CD14-positive monocyte (primary cell): Measurements from ENCODE around the gene NRSN1. TPM values are rescaled to one million over a fixed set of nuclear protein-coding genes. Genes with fewer than 3 reads are reported as not detected.

ENCODE experiments used
- DNase-seq, 3 donors: peaks; one replicate each; pipeline ENCODE4 v3.0.0-alpha.2; 2011 to 2022
- H2AFZ ChIP-seq: 2 replicates; pipeline ENCODE4 v1.6.0; 2012; ENCODE audit warnings: mild to moderate bottlenecking, low read depth, low read length, inconsistent platforms; ENCODE audit not compliant: insufficient read depth, poor library complexity, severe bottlenecking
- H3K27ac ChIP-seq, 2 donors: 1 replicate in 1 of 2; 2 replicates in 1 of 2; pipeline ENCODE4 v1.5.1; 2012 to 2013; ENCODE audit warnings: low read length in 2 of 2, control low read depth in 1 of 2, inconsistent platforms in 1 of 2, low read depth in 1 of 2, mild to moderate bottlenecking in 1 of 2
- H3K27me3 ChIP-seq, 2 donors: one replicate each; pipeline versions ENCODE4 v1.6.0 to v1.6.1; 2011 to 2013; ENCODE audit warnings: low read length in 2 of 2; ENCODE audit not compliant: control insufficient read depth in 2 of 2, insufficient read depth in 2 of 2
- H3K36me3 ChIP-seq, 2 donors: replicated peaks in 1 of 2; 1 replicate in 1 of 2; 2 replicates in 1 of 2; pipeline versions ENCODE4 v1.5.1 to v1.6.1; 2012 to 2013; ENCODE audit warnings: low read length in 2 of 2, control low read depth in 1 of 2, inconsistent platforms in 1 of 2, mild to moderate bottlenecking in 1 of 2; ENCODE audit not compliant: insufficient read depth in 2 of 2, control insufficient read depth in 1 of 2
- H3K4me1 ChIP-seq, 2 donors: 1 replicate in 1 of 2; 2 replicates in 1 of 2; pipeline versions ENCODE4 v1.5.1 to v1.6.1; 2012 to 2013; ENCODE audit warnings: low read length in 2 of 2, control low read depth in 1 of 2, inconsistent platforms in 1 of 2, mild to moderate bottlenecking in 1 of 2, moderate library complexity in 1 of 2; ENCODE audit not compliant: insufficient read depth in 2 of 2, control insufficient read depth in 1 of 2
- H3K4me2 ChIP-seq: replicated peaks from 2 replicates; pipeline ENCODE3; 2012; ENCODE audit warnings: low read length, moderate library complexity, mild to moderate bottlenecking; ENCODE audit not compliant: poor library complexity, severe bottlenecking; ENCODE audit errors: extremely low read depth
- H3K4me3 ChIP-seq, 3 experiments: fragments of 200-600 bp in 1 of 3; sonication (generic) in 1 of 3; replicated peaks in 1 of 3; 1 replicate in 2 of 3; 2 replicates in 1 of 3; pipeline ENCODE4 v1.5.1; 2011 to 2013; ENCODE audit warnings: low read length in 3 of 3, mild to moderate bottlenecking in 3 of 3, control low read depth in 2 of 3, low read depth in 2 of 3, inconsistent platforms in 1 of 3, moderate library complexity in 1 of 3
- H3K79me2 ChIP-seq: 2 replicates; pipeline ENCODE4 v1.6.0; 2012; ENCODE audit warnings: mild to moderate bottlenecking, control low read depth, inconsistent platforms, low read length, moderate library complexity; ENCODE audit not compliant: insufficient read depth
- H3K9ac ChIP-seq: 2 replicates; pipeline ENCODE4 v1.6.0; 2017; ENCODE audit warnings: low read length, mild to moderate bottlenecking; ENCODE audit not compliant: insufficient read depth, poor library complexity, severe bottlenecking
- H3K9me3 ChIP-seq, 2 donors: replicated peaks in 1 of 2; 1 replicate in 1 of 2; 2 replicates in 1 of 2; pipeline versions ENCODE4 v1.5.1 to v1.6.1; 2012 to 2013; ENCODE audit warnings: low read length in 2 of 2, control low read depth in 1 of 2; ENCODE audit not compliant: control insufficient read depth in 1 of 2, insufficient read depth in 1 of 2
- H4K20me1 ChIP-seq: 2 replicates; pipeline ENCODE4 v1.6.0; 2012; ENCODE audit warnings: mild to moderate bottlenecking, low read length, control low read depth, moderate library complexity; ENCODE audit not compliant: insufficient read depth
- H3K27ac Mint-ChIP-seq, 7 donors: one replicate each; pipeline ENCODE4 v1.8.0; 2020; ENCODE audit warnings: mild to moderate bottlenecking in 7 of 7, mixed read lengths in 7 of 7, moderate library complexity in 6 of 7, inconsistent platforms in 2 of 7
- H3K27me3 Mint-ChIP-seq, 3 donors: one replicate each; pipeline ENCODE4 v1.8.0; 2021 to 2022; ENCODE audit warnings: low read depth in 3 of 3, mild to moderate bottlenecking in 3 of 3, mixed read lengths in 3 of 3, moderate library complexity in 3 of 3, inconsistent platforms in 1 of 3
- H3K36me3 Mint-ChIP-seq, 2 donors: one replicate each; pipeline ENCODE4 v1.8.0; 2020; ENCODE audit warnings: mixed read lengths in 2 of 2, inconsistent platforms in 1 of 2, mild to moderate bottlenecking in 1 of 2
- H3K4me1 Mint-ChIP-seq: one replicate; pipeline ENCODE4 v1.8.0; 2020; ENCODE audit warnings: mild to moderate bottlenecking, mixed read lengths
- H3K4me3 Mint-ChIP-seq, 2 donors: one replicate each; pipeline ENCODE4 v1.8.0; 2020; ENCODE audit warnings: mild to moderate bottlenecking in 2 of 2, mixed read lengths in 2 of 2, moderate library complexity in 1 of 2
- H3K9me3 Mint-ChIP-seq, 7 donors: one replicate each; pipeline ENCODE4 v1.8.0; 2020 to 2022; ENCODE audit warnings: mixed read lengths in 7 of 7, mild to moderate bottlenecking in 6 of 7, moderate library complexity in 6 of 7, inconsistent platforms in 2 of 7
- CTCF ChIP-seq: fragments of 200-600 bp; IDR thresholded peaks from one replicate; pipeline ENCODE4 v1.8.0; 2022; ENCODE audit warnings: antibody characterized with exemption, mild to moderate bottlenecking
- WGBS: methylation state at CpG from one replicate; pipeline ENCODE4 v1.1.5; 2013; ENCODE audit warnings: missing lambda C conversion rate; ENCODE audit not compliant: insufficient coverage; 5-methylcytosine and 5-hydroxymethylcytosine counted together
- intact Hi-C, 2 donors: fragments of 100-400 bp; cut with micrococcal nuclease; formaldehyde crosslinking; loops; one replicate each; pipeline versions ENCODE4 v1.15.0 to v1.15.1; 2023
- polyA plus RNA-seq, 3 donors: library from polyadenylated mRNA; depleted of rRNA in 1 of 3; unstranded in 2 of 3; stranded (reverse) in 1 of 3; fragments of 300-500 nt in 2 of 3; fragments of >200 nt in 1 of 3; fragmentation: Illumina TruSeq in 2 of 3; gene quantifications; 1 replicate in 2 of 3; 2 replicates in 1 of 3; pipeline ENCODE4 v1.2.3, GENCODE V29; 2012 to 2021

NRSN1 gene
- polyA plus RNA-seq, 3 donors, result not detected

- no peak overlapping the region for H3K27ac Mint-ChIP-seq
- Histone ChIP-seq H3K4me1 (no peaks in the 10 kb centered on the region), H3K79me2 (no peaks in the 10 kb centered on the region), H3K9ac (no peak overlapping the region), H3K27me3 (no peaks in the 10 kb centered on the region), H3K4me2 (no peak overlapping the region), H4K20me1 (no peaks in the 10 kb centered on the region), H3K36me3 (no peaks in the 10 kb centered on the region), H3K27ac (no peak overlapping the region), H3K4me3 (no peak overlapping the region), H2AFZ (no peak overlapping the region), H3K9me3 (no peaks in the 10 kb centered on the region)
- intact Hi-C loops, result no loop called here
- H3K4me1 Mint-ChIP-seq, result no peaks in the 10 kb centered on the region
- no peak for TF ChIP-seq CTCF
- peaks cover 0 to 7% (median 2%) of the 10 kb centered on the region in 7 donors for H3K9me3 Mint-ChIP-seq
- H3K4me3 Mint-ChIP-seq, result no peak overlapping the region
- H3K27me3 Mint-ChIP-seq, result no peaks in the 10 kb centered on the region
- DNase-seq, result no peak
- H3K36me3 Mint-ChIP-seq, result no peaks in the 10 kb centered on the region
- WGBS, result no CpG with 5 or more reads among the region's 2 CpGs
Observed at GRCh38 chr6:24089736-24090135, 36.3 kb upstream of the NRSN1 start.

GRCh38 chr6:24092407-24092806 is 33.6 kb upstream of the NRSN1 start:
- Histone ChIP-seq H3K27me3 (no peaks in the 10 kb centered on the region), H3K36me3 (no peaks in the 10 kb centered on the region), H3K4me2 (no peak overlapping the region), H3K79me2 (no peaks in the 10 kb centered on the region), H3K9ac (no peak overlapping the region), H3K4me1 (no peaks in the 10 kb centered on the region), H3K9me3 (no peaks in the 10 kb centered on the region), H4K20me1 (no peaks in the 10 kb centered on the region), H2AFZ (no peak overlapping the region), H3K4me3 (no peak overlapping the region), H3K27ac (no peak overlapping the region)
- Mint-ChIP-seq H3K27ac (no peak overlapping the region), H3K4me1 (no peaks in the 10 kb centered on the region), H3K4me3 (no peak overlapping the region), H3K36me3 (no peaks in the 10 kb centered on the region), H3K9me3 (peaks cover 0 to 8% (median 5%) of the 10 kb centered on the region in 7 donors), H3K27me3 (no peaks in the 10 kb centered on the region)
- intact Hi-C loops, result no loop called here
- no peak for DNase-seq
- TF ChIP-seq CTCF, result no peak
- 61% methylated on average over 3 of the region's 3 CpGs for WGBS
